H9 (cell line): Measurements from ENCODE around the gene TMEM225B. TPM values are rescaled to one million over a fixed set of nuclear protein-coding genes. Genes with fewer than 3 reads are reported as not detected.

Experiments used
- DNase-seq: peaks from one replicate; pipeline ENCODE4 v3.0.0-alpha.2; 2017
- H2AFZ ChIP-seq: one replicate; pipeline ENCODE4 v1.6.1; 2013; ENCODE audit warnings: mild to moderate bottlenecking, low read length, control low read depth, moderate library complexity
- H2AK5ac ChIP-seq: 2 replicates; pipeline ENCODE4 v1.6.1; 2013; ENCODE audit warnings: low read length, control low read depth, mixed read lengths; ENCODE audit not compliant: insufficient read length
- H2BK120ac ChIP-seq: one replicate; pipeline ENCODE4 v1.6.1; 2013; ENCODE audit warnings: low read depth, mild to moderate bottlenecking, low read length, control low read depth, inconsistent platforms; ENCODE audit not compliant: poor library complexity, severe bottlenecking
- H2BK12ac ChIP-seq: 2 replicates; pipeline ENCODE4 v1.6.1; 2013; ENCODE audit warnings: low read length, control low read depth, mixed read lengths, low read depth; ENCODE audit not compliant: insufficient read length
- H2BK15ac ChIP-seq: 2 replicates; pipeline ENCODE4 v1.6.1; 2013; ENCODE audit warnings: low read depth, low read length, control low read depth
- H2BK20ac ChIP-seq: one replicate; pipeline ENCODE4 v1.6.1; 2013; ENCODE audit warnings: low read depth, mild to moderate bottlenecking, low read length, control low read depth, inconsistent platforms; ENCODE audit not compliant: poor library complexity, severe bottlenecking
- H2BK5ac ChIP-seq: 2 replicates; pipeline ENCODE4 v1.6.1; 2013; ENCODE audit warnings: low read length, control low read depth, mixed read lengths; ENCODE audit not compliant: insufficient read length
- H3K14ac ChIP-seq: 2 replicates; pipeline ENCODE4 v1.6.1; 2013; ENCODE audit warnings: low read length, control low read depth; ENCODE audit not compliant: insufficient read depth
- H3K18ac ChIP-seq: 2 replicates; pipeline ENCODE4 v1.6.1; 2013; ENCODE audit warnings: low read depth, mild to moderate bottlenecking, mixed read lengths, low read length, control low read depth; ENCODE audit not compliant: insufficient read length
- H3K23ac ChIP-seq: 2 replicates; pipeline ENCODE4 v1.6.1; 2013; ENCODE audit warnings: low read length, control low read depth, mixed read lengths, low read depth; ENCODE audit not compliant: insufficient read length
- H3K23me2 ChIP-seq: 2 replicates; pipeline ENCODE4 v1.6.1; 2013; ENCODE audit warnings: low read depth, mild to moderate bottlenecking, mixed read lengths, low read length, control low read depth; ENCODE audit not compliant: insufficient read length, poor library complexity, severe bottlenecking
- H3K27ac ChIP-seq: 2 replicates; pipeline ENCODE4 v1.5.1; 2013; ENCODE audit warnings: low read length, control low read depth, mixed read lengths, low read depth; ENCODE audit not compliant: insufficient read length
- H3K27me3 ChIP-seq: 2 replicates; pipeline ENCODE4 v1.6.1; 2013; ENCODE audit warnings: low read length, control low read depth, inconsistent platforms; ENCODE audit not compliant: insufficient read depth
- H3K4ac ChIP-seq: 2 replicates; pipeline ENCODE4 v1.6.1; 2013; ENCODE audit warnings: low read depth, mild to moderate bottlenecking, control low read depth, inconsistent platforms, low read length, moderate library complexity
- H3K4me1 ChIP-seq: 2 replicates; pipeline ENCODE4 v1.6.1; 2013; ENCODE audit warnings: low read length, control low read depth, inconsistent platforms; ENCODE audit not compliant: insufficient read depth
- H3K4me2 ChIP-seq: 2 replicates; pipeline ENCODE4 v1.6.1; 2013; ENCODE audit warnings: low read length, control low read depth, mixed read lengths; ENCODE audit not compliant: insufficient read length, insufficient read depth
- H3K56ac ChIP-seq: 2 replicates; pipeline ENCODE4 v1.6.1; 2013; ENCODE audit warnings: low read depth, mild to moderate bottlenecking, mixed read lengths, low read length, control low read depth; ENCODE audit not compliant: insufficient read length
- H3K79me1 ChIP-seq: 2 replicates; pipeline ENCODE4 v1.6.1; 2013; ENCODE audit warnings: low read depth, mild to moderate bottlenecking, moderate library complexity, low read length, control low read depth, inconsistent platforms; ENCODE audit not compliant: insufficient read depth, poor library complexity, severe bottlenecking
- H3K79me2 ChIP-seq: 2 replicates; pipeline ENCODE4 v1.6.1; 2013; ENCODE audit warnings: low read length, control low read depth, inconsistent platforms; ENCODE audit not compliant: insufficient read depth
- H3K9ac ChIP-seq: 2 replicates; pipeline ENCODE4 v1.6.1; 2013; ENCODE audit warnings: low read length, control low read depth, mixed read lengths; ENCODE audit not compliant: insufficient read length; ENCODE audit errors: extremely low read depth
- H3K9me3 ChIP-seq: one replicate; pipeline ENCODE4 v1.6.1; 2013; ENCODE audit warnings: low read depth, low read length, inconsistent platforms; ENCODE audit not compliant: control insufficient read depth
- H3T11ph ChIP-seq: one replicate; pipeline ENCODE4 v1.6.1; 2013; ENCODE audit warnings: mild to moderate bottlenecking, low read length, control low read depth, inconsistent platforms
- H4K20me1 ChIP-seq: one replicate; pipeline ENCODE4 v1.6.1; 2013; ENCODE audit not compliant: control insufficient read depth, insufficient read length, insufficient read depth
- H4K5ac ChIP-seq: 2 replicates; pipeline ENCODE4 v1.6.1; 2013; ENCODE audit warnings: low read depth, mild to moderate bottlenecking, mixed read lengths, low read length, control low read depth; ENCODE audit not compliant: insufficient read length
- H4K8ac ChIP-seq: replicated peaks from 2 replicates; pipeline ENCODE4 v1.6.1; 2013; ENCODE audit warnings: low read length, control low read depth, mixed read lengths, low read depth; ENCODE audit not compliant: insufficient read length
- H4K91ac ChIP-seq: 2 replicates; pipeline ENCODE4 v1.6.1; 2013; ENCODE audit warnings: low read depth, mild to moderate bottlenecking, moderate library complexity, mixed read lengths, low read length, control low read depth; ENCODE audit not compliant: insufficient read length
- H3K27ac Mint-ChIP-seq, 3 experiments: 2 replicates in 2 of 3; 3 replicates in 1 of 3; pipeline ENCODE4 v1.8.0; 2020 to 2021; ENCODE audit warnings: mixed read lengths in 3 of 3, mild to moderate bottlenecking in 1 of 3, moderate library complexity in 1 of 3
- H3K27me3 Mint-ChIP-seq: 2 replicates; pipeline ENCODE4 v1.8.0; 2021; ENCODE audit warnings: low read depth, mild to moderate bottlenecking, moderate library complexity, mixed read lengths
- H3K36me3 Mint-ChIP-seq, 3 experiments: 2 replicates in 2 of 3; 3 replicates in 1 of 3; pipeline ENCODE4 v1.8.0; 2020 to 2021; ENCODE audit warnings: low read depth in 3 of 3, mixed read lengths in 3 of 3; ENCODE audit not compliant: insufficient read depth in 1 of 3
- H3K4me1 Mint-ChIP-seq, 2 experiments: 2 replicates each; pipeline ENCODE4 v1.8.0; 2020; ENCODE audit warnings: mixed read lengths in 2 of 2
- H3K4me3 Mint-ChIP-seq, 2 experiments: 2 replicates in 1 of 2; 3 replicates in 1 of 2; pipeline ENCODE4 v1.8.0; 2020 to 2021; ENCODE audit warnings: mild to moderate bottlenecking in 2 of 2, mixed read lengths in 2 of 2, moderate library complexity in 1 of 2
- H3K9me3 Mint-ChIP-seq, 2 experiments: 2 replicates in 1 of 2; 3 replicates in 1 of 2; pipeline ENCODE4 v1.8.0; 2020; ENCODE audit warnings: mild to moderate bottlenecking in 2 of 2, mixed read lengths in 2 of 2, moderate library complexity in 1 of 2
- WGBS: extraction: QIAGEN DNeasy Blood & Tissue Kit; methylation state at CpG from one replicate; pipeline ENCODE4 v1.1.7; 2013; ENCODE audit warnings: missing lambda C conversion rate, low lambda C conversion rate, mixed read lengths; ENCODE audit not compliant: insufficient read length; ENCODE audit errors: extremely low coverage; 5-methylcytosine and 5-hydroxymethylcytosine counted together
- total RNA-seq: library from RNA; stranded (reverse); gene quantifications from 2 replicates; pipeline ENCODE4 v1.2.1, GENCODE V29; 2021
- TF ChIP-seq, protein P1 (sequence below): fragments of 200-600 bp; sonication (generic); conservative IDR thresholded peaks from 3 replicates; pipeline ENCODE4 v1.8.0; 2021; ENCODE audit warnings: antibody characterized with exemption, mild to moderate bottlenecking

TMEM225B gene
- total RNA-seq, 1 experiment from 2014 or later: not detected

DNA sequence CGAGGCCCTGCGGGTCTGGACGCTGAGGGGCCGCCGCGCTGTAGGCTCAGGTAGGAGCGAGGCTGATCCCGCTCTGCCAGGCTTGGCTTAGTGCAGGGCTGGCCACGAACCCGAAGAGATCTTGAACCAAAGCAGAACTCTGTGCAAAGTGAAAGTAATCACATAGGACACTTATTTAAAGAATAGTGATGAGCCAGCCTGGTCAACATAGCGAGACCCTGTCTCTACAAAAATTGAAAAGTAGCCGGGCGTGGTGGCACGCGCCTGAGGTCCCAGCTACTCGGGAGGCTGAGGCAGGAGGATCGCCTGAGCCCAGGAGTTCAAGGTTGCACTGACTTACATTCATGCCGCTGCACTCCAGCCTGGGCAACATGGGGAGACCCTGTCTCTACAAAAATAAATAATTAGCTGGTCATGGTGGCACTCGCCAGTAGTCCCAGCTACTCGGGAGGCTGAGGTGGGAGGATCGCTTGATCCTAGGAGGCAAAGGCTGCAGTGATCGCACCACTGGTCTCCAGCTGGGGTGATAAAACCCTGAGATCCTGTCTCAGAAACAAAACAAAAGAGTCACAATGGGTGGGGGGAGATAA, 19.2 kb downstream of the TMEM225B start:
- Histone ChIP-seq H4K20me1 (no peaks in the 10 kb centered on the region), H3K18ac (no peak overlapping the region), H4K8ac (no peak overlapping the region), H3K14ac (peak overlapping the region; percentile 77), H4K91ac (no peak overlapping the region), H3T11ph (no peak overlapping the region), H3K79me2 (no peaks in the 10 kb centered on the region), H3K27ac (no peak overlapping the region), H2BK20ac (no peak overlapping the region), H2BK5ac (no peak overlapping the region), H3K23me2 (peaks cover 7% of the 10 kb centered on the region), H3K4me2 (peak overlapping the region; percentile 38), H2BK15ac (no peak overlapping the region), H3K9me3 (no peaks in the 10 kb centered on the region), H2AK5ac (no peak overlapping the region), H4K5ac (no peak overlapping the region), H3K23ac (no peak overlapping the region), H3K4me1 (no peaks in the 10 kb centered on the region), H3K27me3 (no peaks in the 10 kb centered on the region), H3K4ac (no peak overlapping the region), H2AFZ (no peak overlapping the region), H2BK120ac (no peak overlapping the region), H3K9ac (peak overlapping the region; percentile 81), H3K79me1 (peaks cover 4% of the 10 kb centered on the region), H2BK12ac (no peak overlapping the region), H3K56ac (no peak overlapping the region)
- DNase-seq: no peak
- peaks cover 11 to 18% of the 10 kb centered on the region in 2 experiments for H3K4me1 Mint-ChIP-seq
- TF ChIP-seq, protein P1, sequence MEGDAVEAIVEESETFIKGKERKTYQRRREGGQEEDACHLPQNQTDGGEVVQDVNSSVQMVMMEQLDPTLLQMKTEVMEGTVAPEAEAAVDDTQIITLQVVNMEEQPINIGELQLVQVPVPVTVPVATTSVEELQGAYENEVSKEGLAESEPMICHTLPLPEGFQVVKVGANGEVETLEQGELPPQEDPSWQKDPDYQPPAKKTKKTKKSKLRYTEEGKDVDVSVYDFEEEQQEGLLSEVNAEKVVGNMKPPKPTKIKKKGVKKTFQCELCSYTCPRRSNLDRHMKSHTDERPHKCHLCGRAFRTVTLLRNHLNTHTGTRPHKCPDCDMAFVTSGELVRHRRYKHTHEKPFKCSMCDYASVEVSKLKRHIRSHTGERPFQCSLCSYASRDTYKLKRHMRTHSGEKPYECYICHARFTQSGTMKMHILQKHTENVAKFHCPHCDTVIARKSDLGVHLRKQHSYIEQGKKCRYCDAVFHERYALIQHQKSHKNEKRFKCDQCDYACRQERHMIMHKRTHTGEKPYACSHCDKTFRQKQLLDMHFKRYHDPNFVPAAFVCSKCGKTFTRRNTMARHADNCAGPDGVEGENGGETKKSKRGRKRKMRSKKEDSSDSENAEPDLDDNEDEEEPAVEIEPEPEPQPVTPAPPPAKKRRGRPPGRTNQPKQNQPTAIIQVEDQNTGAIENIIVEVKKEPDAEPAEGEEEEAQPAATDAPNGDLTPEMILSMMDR: no peak
- H3K27me3 Mint-ChIP-seq: peaks cover 1% of the 10 kb centered on the region; the same call in 1 of the 2 replicates
- H3K9me3 Mint-ChIP-seq: no peaks in the 10 kb centered on the region; a peak in 2 of 5 replicates
- H3K4me3 Mint-ChIP-seq: peak overlapping the region; percentile 92 to 94
- peak overlapping the region in 2 of 3 experiments; percentile 98 to 99; a peak in 4 of 7 replicates for H3K27ac Mint-ChIP-seq
- WGBS: no CpG with 5 or more reads among the region's 22 CpGs
- peaks cover 29 to 45% (median 41%) of the 10 kb centered on the region in 3 experiments for H3K36me3 Mint-ChIP-seq
